IMR-90 (cell line): ENCODE data around the gene PPFIBP2. TPM values are rescaled to one million over a fixed set of nuclear protein-coding genes. Genes with fewer than 3 reads are reported as not detected.

Experiments used
- ATAC-seq: fragments of 200-7000 bp; cut with Tn5 transposase; 2 replicates; pipeline ENCODE4 v1.9.1; 2020; ENCODE audit warnings: low read depth, mild to moderate bottlenecking, moderate library complexity
- BruUV-seq: library from RNA; stranded (reverse); fragments of 400-500 nt; replicated peaks from 2 replicates; lab custom pipeline; 2021; lab: Mats Ljungman, UMichigan
- CTCF ChIA-PET: fragments of 300-600 bp; formaldehyde crosslinking; extraction: SDS; loops from one replicate; lab custom pipeline; 2021; ENCODE audit warnings: antibody characterized with exemption; lab: Yijun Ruan, JAX
- POLR2A ChIA-PET: fragments of 300-600 bp; sonication (Branson Sonifier 250); formaldehyde crosslinking; loops from one replicate; lab custom pipeline; 2022; ENCODE audit warnings: antibody characterized with exemption; ENCODE audit not compliant: unreplicated experiment; lab: Charles Lee
- DNase-seq: peaks from one replicate; pipeline ENCODE4 v3.0.0; 2013
- H2AFZ ChIP-seq: replicated peaks from 2 replicates; pipeline ENCODE3; 2013; ENCODE audit warnings: low read length, mild to moderate bottlenecking; ENCODE audit not compliant: poor library complexity
- H2AK5ac ChIP-seq: 2 replicates; pipeline ENCODE4 v1.6.1; 2013; ENCODE audit warnings: low read depth, low read length, inconsistent platforms
- H2AK9ac ChIP-seq: replicated peaks from 2 replicates; pipeline ENCODE3; 2013; ENCODE audit warnings: mild to moderate bottlenecking, low read depth, low read length, moderate library complexity; ENCODE audit not compliant: poor library complexity
- H2BK120ac ChIP-seq: 2 replicates; pipeline ENCODE4 v1.6.1; 2013; ENCODE audit warnings: low read depth, low read length, inconsistent platforms
- H2BK15ac ChIP-seq: 3 replicates; pipeline ENCODE4 v1.6.1; 2013; ENCODE audit warnings: low read depth, low read length, inconsistent platforms
- H2BK20ac ChIP-seq: 2 replicates; pipeline ENCODE4 v1.6.1; 2013; ENCODE audit warnings: low read depth, mild to moderate bottlenecking, inconsistent platforms, low read length, moderate library complexity
- H2BK5ac ChIP-seq: 2 replicates; pipeline ENCODE4 v1.6.1; 2013; ENCODE audit warnings: mild to moderate bottlenecking, low read depth, low read length, inconsistent platforms; ENCODE audit not compliant: poor library complexity, severe bottlenecking
- H3K14ac ChIP-seq: replicated peaks from 2 replicates; pipeline ENCODE4 v1.6.1; 2013; ENCODE audit warnings: low read depth, low read length, inconsistent platforms
- H3K18ac ChIP-seq: 2 replicates; pipeline ENCODE4 v1.6.1; 2013; ENCODE audit warnings: low read depth, low read length, control low read depth
- H3K23ac ChIP-seq: 2 replicates; pipeline ENCODE4 v1.6.1; 2013; ENCODE audit warnings: low read depth, low read length, inconsistent platforms
- H3K27ac ChIP-seq: 2 replicates; pipeline ENCODE4 v1.5.1; 2013; ENCODE audit warnings: mild to moderate bottlenecking, control low read depth, low read length; ENCODE audit not compliant: insufficient read depth
- H3K27me3 ChIP-seq: 2 replicates; pipeline ENCODE4 v1.6.1; 2013; ENCODE audit warnings: low read length; ENCODE audit not compliant: control insufficient read depth, insufficient read depth
- H3K36me3 ChIP-seq: 2 replicates; pipeline ENCODE4 v1.6.1; 2013; ENCODE audit warnings: low read length, mixed read lengths; ENCODE audit not compliant: control insufficient read depth, insufficient read depth
- H3K4ac ChIP-seq: 2 replicates; pipeline ENCODE4 v1.6.1; 2013; ENCODE audit warnings: low read depth, low read length, inconsistent platforms
- H3K4me1 ChIP-seq: 2 replicates; pipeline ENCODE4 v1.6.1; 2013; ENCODE audit warnings: low read length, mixed read lengths; ENCODE audit not compliant: control insufficient read depth, insufficient read depth
- H3K4me2 ChIP-seq: 2 replicates; pipeline ENCODE4 v1.6.1; 2013; ENCODE audit warnings: low read depth, mild to moderate bottlenecking, control low read depth, low read length, moderate library complexity
- H3K4me3 ChIP-seq: 2 replicates; pipeline ENCODE4 v1.5.1; 2013; ENCODE audit warnings: low read depth, mild to moderate bottlenecking, control low read depth, low read length, moderate library complexity; ENCODE audit not compliant: insufficient read depth
- H3K56ac ChIP-seq: 2 replicates; pipeline ENCODE4 v1.6.1; 2013; ENCODE audit warnings: low read length, inconsistent platforms; ENCODE audit not compliant: insufficient read depth; ENCODE audit errors: extremely low read depth
- H3K79me1 ChIP-seq, 2 experiments: 2 replicates each; pipeline ENCODE4 v1.6.1; 2013; ENCODE audit warnings: low read length in 2 of 2, inconsistent platforms in 1 of 2, low read depth in 1 of 2
- H3K9ac ChIP-seq: 2 replicates; pipeline ENCODE4 v1.6.1; 2013; ENCODE audit warnings: low read depth, low read length, control low read depth
- H3K9me1 ChIP-seq: 2 replicates; pipeline ENCODE4 v1.6.1; 2013; ENCODE audit warnings: low read length, inconsistent platforms; ENCODE audit not compliant: insufficient read depth
- H3K9me3 ChIP-seq: 2 replicates; pipeline ENCODE4 v1.6.1; 2013; ENCODE audit warnings: low read length; ENCODE audit not compliant: control insufficient read depth, insufficient read depth
- H4K20me1 ChIP-seq: 2 replicates; pipeline ENCODE4 v1.6.1; 2013; ENCODE audit warnings: low read length, inconsistent platforms; ENCODE audit not compliant: insufficient read depth
- H4K5ac ChIP-seq: 2 replicates; pipeline ENCODE4 v1.6.1; 2013; ENCODE audit warnings: mild to moderate bottlenecking, low read depth, low read length, control low read depth
- H4K8ac ChIP-seq, 2 experiments: 2 replicates each; pipeline ENCODE4 v1.6.1; 2013; ENCODE audit warnings: low read depth in 2 of 2, low read length in 2 of 2, control low read depth in 1 of 2, inconsistent platforms in 1 of 2
- H4K91ac ChIP-seq: 2 replicates; pipeline ENCODE4 v1.6.1; 2013; ENCODE audit warnings: low read depth, low read length, inconsistent platforms; ENCODE audit not compliant: insufficient read depth
- CEBPB ChIP-seq: IDR thresholded peaks from 2 replicates; pipeline ENCODE4 v1.6.1; 2012; ENCODE audit warnings: low read depth, low read length, improper control_type of control experiment
- SMC3 ChIP-seq: fragments of 150-350 bp; IDR thresholded peaks from 2 replicates; pipeline ENCODE4 v1.6.1; 2016; ENCODE audit warnings: low read depth, mild to moderate bottlenecking, antibody characterized with exemption, low read length, moderate library complexity
- WGBS, 2 experiments: methylation state at CpG; one replicate each; pipeline versions ENCODE4 v1.1.5 to v1.1.7; 2013; ENCODE audit warnings: missing lambda C conversion rate in 2 of 2; ENCODE audit not compliant: insufficient read length in 1 of 2; ENCODE audit errors: extremely low coverage in 2 of 2; 5-methylcytosine and 5-hydroxymethylcytosine counted together
- dilution Hi-C: fragments of 300-500 bp; cut with HindIII; formaldehyde crosslinking; loops from one replicate; pipeline ENCODE4 v1.14.3; 2018; ENCODE audit warnings: low sequenced_read_pairs; ENCODE audit not compliant: unreplicated experiment
- in situ Hi-C: fragments of 300-500 bp; cut with MboI; formaldehyde crosslinking; loops from 3 replicates; pipeline ENCODE4 v1.14.3; 2019; ENCODE audit warnings: low sequenced_read_pairs, inconsistent platforms, mixed read lengths
- intact Hi-C: fragments of 100-400 bp; cut with micrococcal nuclease; formaldehyde crosslinking; loops from 2 replicates; pipeline ENCODE4 v1.10.0; 2022
- polyA plus RNA-seq, 3 experiments: library from polyadenylated mRNA; depleted of rRNA; stranded (reverse); fragments of >200 nt; gene quantifications; 2 replicates each; pipeline ENCODE4 v1.2.3, GENCODE V29; 2012; ENCODE audit warnings: low replicate concordance in 1 of 3
- total RNA-seq: library from RNA; depleted of rRNA; stranded (reverse); fragments of >200 nt; gene quantifications from 2 replicates; pipeline ENCODE4 v1.2.3, GENCODE V29; 2012
- TF ChIP-seq, protein P1 (sequence below): fragments of 150-350 bp; IDR thresholded peaks from 2 replicates; pipeline ENCODE4 v1.6.1; 2017; ENCODE audit warnings: mild to moderate bottlenecking, antibody characterized with exemption, low read length, low read depth

PPFIBP2 gene
- total and polyA plus RNA-seq, 2 of the 4 experiments (the other 2 are of a cell fraction), result 6.0 to 11.8 TPM

DNA sequence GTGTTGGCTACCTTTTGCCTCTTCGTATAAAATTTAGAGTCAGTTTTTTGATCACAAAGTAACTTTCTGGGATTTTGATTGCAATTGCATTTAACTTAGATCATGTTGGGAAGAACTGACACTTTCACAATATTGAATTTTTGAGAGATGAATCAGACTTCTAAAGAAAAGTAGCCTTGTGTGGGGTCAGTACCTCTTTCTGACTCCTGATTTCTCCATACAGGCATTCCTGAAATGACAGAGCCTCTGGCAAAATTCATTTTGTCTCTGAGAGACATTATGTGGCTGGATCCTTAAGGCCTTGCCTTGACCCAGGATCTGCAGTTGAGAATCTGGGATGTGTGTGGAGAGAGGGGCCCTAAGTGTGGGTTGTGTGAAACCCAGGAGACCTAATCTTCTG is 37.8 kb downstream of the PPFIBP2 start:
- Histone ChIP-seq H2BK5ac (no peak overlapping the region), H3K9ac (no peak overlapping the region), H4K8ac (no peak overlapping the region), H3K14ac (no peak overlapping the region), H3K4ac (no peak overlapping the region), H3K4me3 (no peak overlapping the region), H3K18ac (peak overlapping the region; percentile 74; the same call in 1 of the 2 replicates), H3K56ac (no peak overlapping the region), H3K27ac (no peak overlapping the region), H3K9me1 (no peaks in the 10 kb centered on the region), H2BK15ac (no peak overlapping the region; the same call in 2 of the 3 replicates), H2AK5ac (no peak overlapping the region), H3K23ac (no peak overlapping the region), H3K79me1 (no peaks in the 10 kb centered on the region), H2BK120ac (no peak overlapping the region), H3K9me3 (no peaks in the 10 kb centered on the region), H4K91ac (no peak overlapping the region), H4K20me1 (no peaks in the 10 kb centered on the region), H3K27me3 (peaks cover 4% of the 10 kb centered on the region; the same call in 1 of the 2 replicates), H2BK20ac (no peak overlapping the region), H3K4me1 (peaks cover 3% of the 10 kb centered on the region), H2AFZ (no peak overlapping the region), H2AK9ac (no peak overlapping the region), H3K36me3 (no peaks in the 10 kb centered on the region), H3K4me2 (peak overlapping the region; percentile 40; the same call in 1 of the 2 replicates), H4K5ac (no peak overlapping the region)
- dilution Hi-C loops, result no loop called here
- no TSS peak for BruUV-seq
- intact Hi-C loops, result no loop called here
- CTCF ChIA-PET, result interaction anchor here (1.2 kb wide), 1 partner anchor 20 kb away, joined by 3 read pairs; no protein-coding TSS in a partner anchor
- in situ Hi-C loops, result loop anchor here (25.0 kb wide), 2 partner anchors 336 to 436 kb away; partner anchors contain the start of gene EIF3F
- peak; percentile 43 for DNase-seq
- POLR2A ChIA-PET, result no interaction called here
- ATAC-seq, result peak; percentile 42
- WGBS, 2 experiments, result no CpG with 5 or more reads among the region's 1 CpG
- TF ChIP-seq SMC3, result no peak
- peak; percentile 20; the same call in 1 of the 2 replicates for TF ChIP-seq CEBPB
- TF ChIP-seq, protein P1, sequence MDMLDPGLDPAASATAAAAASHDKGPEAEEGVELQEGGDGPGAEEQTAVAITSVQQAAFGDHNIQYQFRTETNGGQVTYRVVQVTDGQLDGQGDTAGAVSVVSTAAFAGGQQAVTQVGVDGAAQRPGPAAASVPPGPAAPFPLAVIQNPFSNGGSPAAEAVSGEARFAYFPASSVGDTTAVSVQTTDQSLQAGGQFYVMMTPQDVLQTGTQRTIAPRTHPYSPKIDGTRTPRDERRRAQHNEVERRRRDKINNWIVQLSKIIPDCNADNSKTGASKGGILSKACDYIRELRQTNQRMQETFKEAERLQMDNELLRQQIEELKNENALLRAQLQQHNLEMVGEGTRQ, result no peak
